K562 (cell line): ENCODE results near the gene TSTD1. TPM values are rescaled to one million over a fixed set of nuclear protein-coding genes. Genes with fewer than 3 reads are reported as not detected.
A peak's percentile ranks its signal among the peaks of the same experiment; 100 is the strongest.

Experiments used
- CCNT2 ChIP-seq: IDR thresholded peaks from 2 replicates; pipeline ENCODE4 v1.6.1; 2011; ENCODE audit warnings: borderline replicate concordance, low read depth, mild to moderate bottlenecking, moderate library complexity, mixed read lengths, low read length; ENCODE audit not compliant: insufficient read length; ENCODE audit errors: extremely low read depth
- EP300 ChIP-seq: IDR thresholded peaks from 2 replicates; pipeline ENCODE4 v1.6.1; 2012; ENCODE audit warnings: low read length, improper control_type of control experiment
- EZH2 ChIP-seq: IDR thresholded peaks from 2 replicates; pipeline ENCODE4 v1.6.1; 2012; ENCODE audit warnings: low read depth, mild to moderate bottlenecking, inconsistent platforms, low read length, borderline replicate concordance
- GATA2 ChIP-seq: sonication (generic); formaldehyde crosslinking; IDR thresholded peaks from 2 replicates; pipeline ENCODE4 v1.4.0; 2020; ENCODE audit warnings: mild to moderate bottlenecking, missing genetic modification reagents
- HDAC8 ChIP-seq: fragments of 450-650 bp; IDR thresholded peaks from 2 replicates; pipeline ENCODE4 v1.6.1; 2016; ENCODE audit warnings: mild to moderate bottlenecking, missing genetic modification characterization, moderate library complexity, missing compliant biosample characterization
- IRF2 ChIP-seq: sonication (generic); formaldehyde crosslinking; IDR thresholded peaks from 2 replicates; pipeline ENCODE4 v1.8.1; 2022; ENCODE audit warnings: mild to moderate bottlenecking, missing genetic modification reagents
- MCM7 ChIP-seq, 2 experiments: fragments of 450-650 bp; IDR thresholded peaks; 2 replicates each; pipeline ENCODE4 v1.6.1; 2016 to 2018
- SIX5 ChIP-seq, 2 experiments: IDR thresholded peaks; 2 replicates each; pipeline ENCODE4 v1.6.1; 2011; ENCODE audit warnings: low read length in 2 of 2, borderline replicate concordance in 1 of 2, low read depth in 1 of 2, mild to moderate bottlenecking in 1 of 2, moderate library complexity in 1 of 2; ENCODE audit not compliant: insufficient read depth in 1 of 2
- SRSF1 ChIP-seq: fragments of 200-400 bp; formaldehyde crosslinking; IDR thresholded peaks from 2 replicates; pipeline ENCODE4 v1.6.1; 2017; ENCODE audit warnings: mild to moderate bottlenecking, low read depth, low read length, moderate library complexity
- TAF15 ChIP-seq: fragments of 200-400 bp; formaldehyde crosslinking; IDR thresholded peaks from 2 replicates; pipeline ENCODE4 v1.6.1; 2017; ENCODE audit warnings: mild to moderate bottlenecking, low read depth, low read length, moderate library complexity
- TAF9B ChIP-seq: fragments of 450-650 bp; IDR thresholded peaks from 2 replicates; pipeline ENCODE4 v1.6.1; 2018; ENCODE audit warnings: mild to moderate bottlenecking; ENCODE audit not compliant: partially characterized antibody
- U2AF2 ChIP-seq: fragments of 200-400 bp; formaldehyde crosslinking; optimal IDR thresholded peaks from 2 replicates; pipeline ENCODE3; 2017; ENCODE audit warnings: low read depth, mild to moderate bottlenecking, low read length
- ZNF764 ChIP-seq: fragments of 250-450 bp; sonication (Bioruptor Pico); IDR thresholded peaks from 2 replicates; pipeline ENCODE4 v1.4.0; 2020; ENCODE audit warnings: low read depth, mild to moderate bottlenecking, moderate library complexity
- polyA plus RNA-seq, 8 experiments: library from polyadenylated mRNA; depleted of rRNA in 4 of 8; stranded (reverse) in 5 of 8; unstranded in 3 of 8; fragments of >200 nt; fragmentation: Nextera tagmentation in 2 of 8; fragmentation: Illumina TruSeq in 1 of 8; extraction: Ambion mirVana in 2 of 8; extraction: Trizol in 1 of 8; gene quantifications; 2 replicates each; pipeline versions ENCODE4 v1.2.1 to v1.2.3, GENCODE V29; 2011 to 2014; ENCODE audit warnings: inconsistent platforms in 1 of 8, missing spikeins in 1 of 8
- total RNA-seq, 7 experiments: library from RNA; depleted of rRNA in 6 of 7; stranded (reverse); fragments of >200 nt in 6 of 7; fragmentation: Illumina TruSeq in 2 of 7; extraction: Trizol in 2 of 7; gene quantifications; 2 replicates each; pipeline versions ENCODE4 v1.2.1 to v1.2.3, GENCODE V29; 2011 to 2021; ENCODE audit warnings: low replicate concordance in 1 of 7
- TF ChIP-seq, protein P1 (sequence below): fragments of 200-400 bp; formaldehyde crosslinking; IDR thresholded peaks from 2 replicates; pipeline ENCODE4 v1.6.1; 2017; ENCODE audit warnings: mild to moderate bottlenecking, low read depth, low read length, moderate library complexity
- TF ChIP-seq, protein P2 (sequence below): fragments of 450-650 bp; IDR thresholded peaks from 2 replicates; pipeline ENCODE4 v1.6.1; 2016; ENCODE audit warnings: low read depth
- TF ChIP-seq, protein P3 (sequence below): fragments of 450-650 bp; IDR thresholded peaks from 2 replicates; pipeline ENCODE4 v1.6.1; 2016; ENCODE audit warnings: antibody characterized with exemption

The TSTD1 gene
- total and polyA plus RNA-seq, 9 of the 15 experiments (the other 6 are each of a cell fraction or from before 2014, with no cell fraction given): 0.23 to 0.53 TPM; not detected in 7

DNA sequence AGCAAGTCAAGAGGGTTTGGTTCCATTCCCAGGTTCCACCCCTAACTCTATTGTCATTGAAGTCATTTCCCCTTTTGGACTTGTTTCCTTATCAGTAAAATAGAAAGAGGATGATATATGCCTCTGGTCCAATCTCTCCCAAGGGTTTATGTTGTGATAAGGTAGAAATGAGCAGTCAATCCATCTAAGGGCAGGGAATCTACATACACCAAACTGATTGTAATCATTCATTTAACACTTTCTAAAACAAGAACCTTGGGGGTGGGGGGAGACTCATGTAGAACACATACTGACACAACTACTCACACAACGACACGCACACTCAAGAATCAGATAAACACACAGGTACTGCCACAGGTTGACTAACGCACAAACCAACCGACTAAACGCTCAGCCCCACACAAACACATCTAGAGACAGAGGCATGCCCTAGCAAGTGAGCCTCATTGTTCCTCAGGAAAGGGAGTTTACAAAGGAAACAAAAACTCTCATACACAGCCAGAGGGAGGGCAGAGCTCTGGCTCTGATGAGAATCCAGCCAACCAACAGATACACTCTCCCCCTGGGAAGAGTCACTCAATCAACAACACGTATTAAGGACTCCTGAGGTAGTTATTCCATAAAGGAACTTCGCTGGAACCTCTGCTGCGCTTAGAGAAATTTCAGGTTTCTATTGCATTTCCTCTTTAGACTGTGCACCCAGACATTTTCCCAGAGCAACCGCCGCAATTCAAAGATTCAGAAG lies 18.8 kb downstream of the TSTD1 start (continued):
- TF ChIP-seq TAF9B: no peak
- TF ChIP-seq SRSF1: no peak
- TF ChIP-seq, protein P1, sequence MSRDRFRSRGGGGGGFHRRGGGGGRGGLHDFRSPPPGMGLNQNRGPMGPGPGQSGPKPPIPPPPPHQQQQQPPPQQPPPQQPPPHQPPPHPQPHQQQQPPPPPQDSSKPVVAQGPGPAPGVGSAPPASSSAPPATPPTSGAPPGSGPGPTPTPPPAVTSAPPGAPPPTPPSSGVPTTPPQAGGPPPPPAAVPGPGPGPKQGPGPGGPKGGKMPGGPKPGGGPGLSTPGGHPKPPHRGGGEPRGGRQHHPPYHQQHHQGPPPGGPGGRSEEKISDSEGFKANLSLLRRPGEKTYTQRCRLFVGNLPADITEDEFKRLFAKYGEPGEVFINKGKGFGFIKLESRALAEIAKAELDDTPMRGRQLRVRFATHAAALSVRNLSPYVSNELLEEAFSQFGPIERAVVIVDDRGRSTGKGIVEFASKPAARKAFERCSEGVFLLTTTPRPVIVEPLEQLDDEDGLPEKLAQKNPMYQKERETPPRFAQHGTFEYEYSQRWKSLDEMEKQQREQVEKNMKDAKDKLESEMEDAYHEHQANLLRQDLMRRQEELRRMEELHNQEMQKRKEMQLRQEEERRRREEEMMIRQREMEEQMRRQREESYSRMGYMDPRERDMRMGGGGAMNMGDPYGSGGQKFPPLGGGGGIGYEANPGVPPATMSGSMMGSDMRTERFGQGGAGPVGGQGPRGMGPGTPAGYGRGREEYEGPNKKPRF: no peak
- TF ChIP-seq TAF15: no peak
- peak; percentile 51 for TF ChIP-seq CCNT2
- TF ChIP-seq, protein P2, sequence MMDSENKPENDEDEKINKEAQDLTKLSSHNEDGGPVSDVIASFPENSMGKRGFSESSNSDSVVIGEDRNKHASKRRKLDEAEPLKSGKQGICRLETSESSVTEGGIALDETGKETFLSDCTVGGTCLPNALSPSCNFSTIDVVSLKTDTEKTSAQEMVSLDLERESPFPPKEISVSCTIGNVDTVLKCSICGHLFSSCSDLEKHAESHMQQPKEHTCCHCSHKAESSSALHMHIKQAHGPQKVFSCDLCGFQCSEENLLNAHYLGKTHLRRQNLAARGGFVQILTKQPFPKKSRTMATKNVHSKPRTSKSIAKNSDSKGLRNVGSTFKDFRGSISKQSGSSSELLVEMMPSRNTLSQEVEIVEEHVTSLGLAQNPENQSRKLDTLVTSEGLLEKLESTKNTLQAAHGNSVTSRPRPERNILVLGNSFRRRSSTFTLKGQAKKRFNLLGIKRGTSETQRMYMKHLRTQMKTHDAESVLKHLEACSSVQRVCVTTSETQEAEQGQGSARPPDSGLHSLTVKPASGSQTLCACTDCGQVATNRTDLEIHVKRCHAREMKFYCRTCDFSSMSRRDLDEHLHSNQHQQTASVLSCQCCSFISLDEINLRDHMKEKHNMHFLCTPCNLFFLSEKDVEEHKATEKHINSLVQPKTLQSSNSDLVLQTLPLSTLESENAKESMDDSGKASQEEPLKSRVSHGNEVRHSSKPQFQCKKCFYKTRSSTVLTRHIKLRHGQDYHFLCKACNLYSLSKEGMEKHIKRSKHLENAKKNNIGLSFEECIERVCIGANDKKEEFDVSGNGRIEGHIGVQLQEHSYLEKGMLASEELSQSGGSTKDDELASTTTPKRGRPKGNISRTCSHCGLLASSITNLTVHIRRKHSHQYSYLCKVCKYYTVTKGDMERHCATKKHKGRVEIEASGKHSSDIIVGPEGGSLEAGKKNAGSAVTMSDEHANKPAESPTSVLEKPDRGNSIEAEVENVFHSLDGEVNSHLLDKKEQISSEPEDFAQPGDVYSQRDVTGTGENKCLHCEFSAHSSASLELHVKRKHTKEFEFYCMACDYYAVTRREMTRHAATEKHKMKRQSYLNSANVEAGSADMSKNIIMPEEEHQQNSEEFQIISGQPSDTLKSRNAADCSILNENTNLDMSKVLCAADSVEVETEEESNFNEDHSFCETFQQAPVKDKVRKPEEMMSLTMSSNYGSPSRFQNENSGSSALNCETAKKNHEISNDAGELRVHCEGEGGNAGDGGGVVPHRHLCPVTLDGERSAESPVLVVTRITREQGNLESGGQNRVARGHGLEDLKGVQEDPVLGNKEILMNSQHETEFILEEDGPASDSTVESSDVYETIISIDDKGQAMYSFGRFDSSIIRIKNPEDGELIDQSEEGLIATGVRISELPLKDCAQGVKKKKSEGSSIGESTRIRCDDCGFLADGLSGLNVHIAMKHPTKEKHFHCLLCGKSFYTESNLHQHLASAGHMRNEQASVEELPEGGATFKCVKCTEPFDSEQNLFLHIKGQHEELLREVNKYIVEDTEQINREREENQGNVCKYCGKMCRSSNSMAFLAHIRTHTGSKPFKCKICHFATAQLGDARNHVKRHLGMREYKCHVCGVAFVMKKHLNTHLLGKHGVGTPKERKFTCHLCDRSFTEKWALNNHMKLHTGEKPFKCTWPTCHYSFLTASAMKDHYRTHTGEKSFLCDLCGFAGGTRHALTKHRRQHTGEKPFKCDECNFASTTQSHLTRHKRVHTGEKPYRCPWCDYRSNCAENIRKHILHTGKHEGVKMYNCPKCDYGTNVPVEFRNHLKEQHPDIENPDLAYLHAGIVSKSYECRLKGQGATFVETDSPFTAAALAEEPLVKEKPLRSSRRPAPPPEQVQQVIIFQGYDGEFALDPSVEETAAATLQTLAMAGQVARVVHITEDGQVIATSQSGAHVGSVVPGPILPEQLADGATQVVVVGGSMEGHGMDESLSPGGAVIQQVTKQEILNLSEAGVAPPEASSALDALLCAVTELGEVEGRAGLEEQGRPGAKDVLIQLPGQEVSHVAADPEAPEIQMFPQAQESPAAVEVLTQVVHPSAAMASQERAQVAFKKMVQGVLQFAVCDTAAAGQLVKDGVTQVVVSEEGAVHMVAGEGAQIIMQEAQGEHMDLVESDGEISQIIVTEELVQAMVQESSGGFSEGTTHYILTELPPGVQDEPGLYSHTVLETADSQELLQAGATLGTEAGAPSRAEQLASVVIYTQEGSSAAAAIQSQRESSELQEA: no peak
- no peak for TF ChIP-seq MCM7 (IDR thresholded peaks at IDR 0.05)
- TF ChIP-seq EZH2: no peak
- no peak for TF ChIP-seq HDAC8
- TF ChIP-seq ZNF764: no peak
- TF ChIP-seq IRF2 (CRISPR knock-in tag): no peak
- TF ChIP-seq SIX5 (IDR thresholded peaks at IDR 0.05; ENCODE audit: borderline replicate concordance in 1 of 2, insufficient read depth in 1 of 2, low read depth in 1 of 2, low read length in 2 of 2): no peak
- TF ChIP-seq, protein P3, sequence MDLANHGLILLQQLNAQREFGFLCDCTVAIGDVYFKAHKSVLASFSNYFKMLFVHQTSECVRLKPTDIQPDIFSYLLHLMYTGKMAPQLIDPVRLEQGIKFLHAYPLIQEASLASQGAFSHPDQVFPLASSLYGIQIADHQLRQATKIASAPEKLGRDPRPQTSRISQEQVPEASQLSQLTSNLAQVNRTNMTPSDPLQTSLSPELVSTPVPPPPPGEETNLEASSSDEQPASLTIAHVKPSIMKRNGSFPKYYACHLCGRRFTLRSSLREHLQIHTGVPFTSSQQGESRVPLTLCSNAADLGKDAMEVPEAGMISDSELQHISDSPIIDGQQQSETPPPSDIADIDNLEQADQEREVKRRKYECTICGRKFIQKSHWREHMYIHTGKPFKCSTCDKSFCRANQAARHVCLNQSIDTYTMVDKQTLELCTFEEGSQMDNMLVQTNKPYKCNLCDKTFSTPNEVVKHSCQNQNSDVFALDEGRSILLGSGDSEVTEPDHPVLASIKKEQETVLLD: 0 out of 2 replicates have a peak, but pooled peaks have one; percentile 22
- no peak for TF ChIP-seq U2AF2
- TF ChIP-seq EP300: peak; percentile 43; the same call in 1 of the 2 replicates
- TF ChIP-seq GATA2 (CRISPR knock-in tag): 0 out of 2 replicates have a peak, but pooled peaks have one; percentile 41
